IPS-18c (cell line): ENCODE data around the gene KLHL26.
"Not testable (repeated sequence)": the region's sequence is repeated elsewhere in the genome, so short reads cannot be mapped to it uniquely, and the experiment has no call there.

Source experiments
- H3K4me3 ChIP-seq: 2 replicates; pipeline ENCODE4 v1.7.0; 2013; ENCODE audit warnings: low read depth, mild to moderate bottlenecking, low read length, moderate library complexity; ENCODE audit not compliant: insufficient read depth
- H3K9me3 ChIP-seq: one replicate; pipeline ENCODE4 v1.6.1; 2013; ENCODE audit warnings: mild to moderate bottlenecking, low read length, moderate library complexity; ENCODE audit not compliant: control insufficient read depth, insufficient read depth

Gene KLHL26

GRCh38 chr19:18667531-18668251 lies 30.9 kb downstream of the KLHL26 start:
- Histone ChIP-seq H3K9me3 (no peaks in the 10 kb centered on the region), H3K4me3 (no peak overlapping the region)

GRCh38 chr19:18668252-18668631 lies 31.4 kb downstream of the KLHL26 start:
- no peaks in the 10 kb centered on the region for H3K9me3 ChIP-seq
- H3K4me3 ChIP-seq, result no peak overlapping the region

GRCh38 chr19:18668744-18669523 lies 32.1 kb downstream of the KLHL26 start:
- H3K9me3 ChIP-seq, result no peaks in the 10 kb centered on the region

GRCh38 chr19:18669524-18669817 lies 32.6 kb downstream of the KLHL26 start:
- Histone ChIP-seq H3K9me3 (no peaks in the 10 kb centered on the region), H3K4me3 (no peak overlapping the region)

More at GRCh38 chr19:18668744-18669523, 32.1 kb downstream of the KLHL26 start:
- H3K4me3 ChIP-seq, result no peak overlapping the region

GRCh38 chr19:18669883-18670282 lies 33.1 kb downstream of the KLHL26 start:
- Histone ChIP-seq H3K9me3 (no peaks in the 10 kb centered on the region), H3K4me3 (no peak overlapping the region)

GRCh38 chr19:18670312-18670711 lies 33.5 kb downstream of the KLHL26 start:
- no peaks in the 10 kb centered on the region for H3K9me3 ChIP-seq
- no peak overlapping the region for H3K4me3 ChIP-seq

- Histone ChIP-seq H3K9me3 (no peaks in the 10 kb centered on the region), H3K4me3 (no peak overlapping the region)
These were observed 34.6 kb downstream of the KLHL26 start for GRCh38 chr19:18671303-18672043.

DNA sequence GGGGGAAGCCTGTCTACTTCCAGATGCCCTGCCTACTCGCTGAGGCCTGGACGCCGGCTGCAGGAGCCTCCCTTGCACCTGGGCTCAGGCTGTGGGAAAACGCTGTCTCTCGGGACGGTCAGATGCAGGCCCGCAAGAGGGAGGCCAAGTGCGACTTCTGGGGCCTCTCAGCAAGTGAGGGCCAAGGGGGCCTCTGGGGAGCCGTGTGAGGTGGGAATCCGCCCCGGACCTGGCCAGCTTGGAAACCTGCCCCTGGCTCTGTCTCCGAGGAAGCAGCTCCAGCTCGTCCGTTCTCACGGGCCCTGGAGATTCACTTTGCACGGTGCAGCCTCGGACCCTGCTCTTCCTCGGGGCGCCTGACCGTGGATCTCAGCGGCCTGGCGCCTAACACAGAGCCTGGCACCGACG lies 35.2 kb downstream of the KLHL26 start:
- Histone ChIP-seq H3K9me3 (no peaks in the 10 kb centered on the region), H3K4me3 (no peak overlapping the region)

GRCh38 chr19:18672606-18673337 lies 35.9 kb downstream of the KLHL26 start:
- Histone ChIP-seq H3K4me3 (no peak overlapping the region), H3K9me3 (no peaks in the 10 kb centered on the region)

DNA sequence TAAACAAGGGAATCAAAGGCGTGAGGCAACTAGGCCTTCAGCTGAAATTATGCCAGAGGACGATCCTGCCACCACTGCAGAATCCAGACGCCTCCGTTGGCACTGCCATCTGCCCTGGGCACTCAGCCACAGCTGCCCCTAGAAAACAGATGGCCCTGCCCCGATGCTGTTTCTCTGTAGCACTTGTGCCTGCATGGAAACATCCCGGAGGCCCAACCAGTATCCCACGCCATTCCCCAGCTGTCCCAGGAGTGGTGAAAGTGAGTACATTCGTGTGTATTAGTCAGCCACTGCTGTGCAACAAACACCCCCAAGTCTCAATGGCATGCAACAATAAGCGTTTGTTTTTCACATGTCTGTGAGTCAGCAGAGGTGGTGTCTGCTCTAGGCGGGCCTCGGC lies 37.8 kb downstream of the KLHL26 start:
- Histone ChIP-seq H3K4me3 (no peak overlapping the region), H3K9me3 (no peaks in the 10 kb centered on the region)

DNA sequence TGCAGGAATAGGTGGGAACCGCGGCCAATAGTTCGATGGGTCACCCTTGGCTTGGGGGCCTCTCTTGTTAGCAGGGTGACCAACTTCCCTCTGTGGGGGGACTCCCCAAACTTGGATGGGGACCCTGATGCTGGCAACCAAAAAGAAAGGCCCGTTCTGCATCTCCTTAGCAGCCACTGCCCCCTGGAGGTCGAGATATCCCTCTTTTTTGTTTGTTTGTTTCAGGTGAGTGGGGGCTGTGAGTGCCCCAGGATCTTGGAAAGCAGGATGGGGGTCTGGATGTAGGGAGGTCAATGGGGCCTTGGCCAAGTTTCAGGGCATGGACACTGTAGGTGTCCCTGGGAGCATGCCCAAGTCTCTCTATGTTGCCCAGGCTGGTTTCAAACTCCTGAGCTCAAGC lies 39.0 kb downstream of the KLHL26 start:
- Histone ChIP-seq H3K4me3 (no peak overlapping the region), H3K9me3 (no peaks in the 10 kb centered on the region)

DNA sequence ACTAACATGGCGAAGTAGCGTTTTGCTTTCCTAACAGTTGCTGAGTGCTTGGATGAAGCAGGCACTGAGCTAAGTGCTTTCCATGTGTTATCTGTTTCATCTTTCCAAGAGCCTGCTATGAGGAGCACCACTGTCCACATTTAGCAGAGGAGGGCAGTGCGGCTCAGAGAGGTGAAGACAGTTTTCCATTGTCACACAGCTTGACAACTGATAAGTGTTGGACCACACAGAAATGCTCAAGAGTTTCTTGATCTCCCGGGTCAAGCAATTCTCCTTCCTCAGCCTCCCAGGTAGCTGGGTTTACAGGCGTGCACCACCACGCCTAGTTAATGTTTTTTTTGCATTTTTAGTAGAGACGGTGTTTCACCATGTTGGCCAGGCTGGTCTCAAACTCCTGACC lies 39.9 kb downstream of the KLHL26 start:
- Histone ChIP-seq H3K4me3 (no peak overlapping the region), H3K9me3 (no peaks in the 10 kb centered on the region)

DNA sequence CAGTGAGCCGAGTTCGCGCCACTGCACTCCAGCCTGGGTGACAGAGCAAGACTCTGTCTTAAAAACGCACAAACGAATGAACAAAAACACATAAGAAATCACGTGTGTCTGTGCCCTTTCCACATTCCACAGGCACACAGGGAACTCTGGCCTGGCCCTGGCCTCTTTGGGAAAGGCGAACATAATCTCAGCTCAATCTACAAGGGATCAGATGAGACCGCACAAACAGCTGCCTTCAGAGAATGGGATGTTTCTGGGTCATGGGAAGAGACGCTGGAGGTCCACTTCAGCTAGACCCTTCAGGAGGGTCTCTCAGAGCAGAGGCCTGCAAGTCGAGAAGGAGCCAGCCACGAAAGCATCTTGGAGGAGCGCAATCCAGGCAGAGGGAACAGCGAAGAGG lies 40.3 kb downstream of the KLHL26 start:
- no peak overlapping the region for H3K4me3 ChIP-seq
- H3K9me3 ChIP-seq, result no peaks in the 10 kb centered on the region

DNA sequence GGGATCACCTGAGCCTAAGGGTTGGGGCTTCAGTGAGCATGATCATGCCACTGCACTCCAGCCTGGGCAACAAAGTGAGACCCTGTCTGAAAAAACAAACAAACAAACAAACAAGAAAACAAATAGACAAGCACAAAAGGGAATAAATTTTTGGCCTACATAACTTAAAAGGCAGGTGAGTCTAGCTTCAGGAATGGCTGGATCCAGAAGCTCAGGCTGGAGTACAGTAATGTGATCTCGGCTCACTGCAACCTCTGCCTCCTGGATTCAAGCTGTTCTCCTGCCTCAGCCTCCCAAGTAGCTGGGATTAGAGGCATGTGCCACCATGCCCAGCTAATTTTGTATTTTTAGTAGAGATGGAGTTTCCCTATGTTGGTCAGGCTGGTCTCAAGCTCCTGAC lies 43.3 kb downstream of the KLHL26 start:
- H3K9me3 ChIP-seq, H3K4me3 ChIP-seq: not testable (repeated sequence)

DNA sequence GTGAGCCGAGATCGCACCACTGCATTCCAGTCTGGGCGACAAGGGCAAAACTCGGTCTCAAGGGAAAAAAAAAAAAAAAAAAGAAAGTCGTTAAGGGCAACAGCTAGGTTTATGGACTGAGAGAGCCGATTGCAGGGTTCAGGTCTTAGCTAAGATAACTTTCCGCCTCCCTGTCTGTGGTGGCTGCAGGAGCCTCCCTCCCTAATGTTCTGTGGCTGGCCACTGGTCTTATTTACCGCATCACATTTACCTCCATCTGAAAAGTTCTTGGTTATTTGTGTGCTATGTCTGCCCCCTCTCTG lies 45.9 kb downstream of the KLHL26 start:
- peak overlapping the region; percentile 74; the same call in 1 of the 2 replicates for H3K4me3 ChIP-seq
- H3K9me3 ChIP-seq, result peaks cover 3% of the 10 kb centered on the region

DNA sequence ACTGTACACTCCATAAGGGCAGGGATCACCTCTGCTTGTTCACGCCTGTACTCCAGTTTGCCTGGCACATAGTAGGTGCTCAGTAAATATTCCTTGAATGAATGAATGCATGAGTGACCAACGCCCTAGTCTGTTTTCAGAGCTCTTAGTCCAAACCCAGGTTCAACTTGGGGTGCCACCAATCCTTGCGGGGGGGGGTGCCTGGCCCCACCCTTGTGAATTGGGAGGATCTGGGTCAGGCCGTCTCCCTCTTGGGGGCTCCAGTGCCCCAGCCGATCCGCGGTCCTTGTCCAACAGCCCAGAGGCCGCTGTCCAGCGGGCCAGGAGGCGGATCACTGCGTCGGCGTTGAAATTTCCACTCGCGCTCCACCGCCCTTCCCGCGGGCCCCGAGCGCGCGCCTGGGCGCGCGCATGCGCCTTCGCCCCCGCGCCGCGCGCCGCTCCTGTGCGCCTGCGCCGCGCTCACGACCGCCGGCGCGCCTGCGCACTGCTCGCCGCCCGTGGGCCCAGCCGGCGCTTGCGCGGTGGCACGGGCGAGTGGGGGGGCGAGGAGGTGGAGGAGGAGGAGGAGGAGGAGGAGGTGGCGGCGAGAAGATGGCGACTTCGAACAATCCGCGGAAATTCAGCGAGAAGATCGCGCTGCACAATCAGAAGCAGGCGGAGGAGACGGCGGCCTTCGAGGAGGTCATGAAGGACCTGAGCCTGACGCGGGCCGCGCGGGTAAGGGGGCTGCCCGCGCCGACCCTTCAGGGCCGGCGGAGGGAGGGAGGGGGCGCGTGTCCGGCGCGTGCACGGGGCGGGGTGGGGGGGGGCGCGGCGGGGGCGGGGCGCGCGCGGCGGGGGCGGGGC lies 46.5 kb downstream of the KLHL26 start, which contains the start of gene CRTC1:
Gene CRTC1 (plus strand): TSS at position 572 of the 849 bp plus-strand sequence. CDS start 23 bp downstream, at position 595.
- peak within 1 kb of the TSS; percentile 74 for H3K4me3 ChIP-seq
- H3K9me3 ChIP-seq, result peaks cover 3% of the 10 kb centered on the region
